ENCODE results near the gene DDX4.
"Not testable (repeated sequence)": the region's sequence is repeated elsewhere in the genome, so short reads cannot be mapped to it uniquely, and the experiment has no call there.

DDX4 gene

GRCh38 chr5:55750499-55750898 is 12.6 kb downstream of the DDX4 start:
- Mint-ChIP-seq H3K27ac (no peak overlapping the region), H3K36me3 (ENCODE audit: low read depth) (no peaks in the 10 kb centered on the region), H3K4me3 (no peak overlapping the region), H3K9me3 (no peaks in the 10 kb centered on the region), H3K27me3 (peaks cover 4% of the 10 kb centered on the region), H3K4me1 (ENCODE audit: low read depth) (no peaks in the 10 kb centered on the region)
- no peak for DNase-seq

GRCh38 chr5:55758231-55758630 is 20.4 kb downstream of the DDX4 start:
- DNase-seq, result no peak
- Mint-ChIP-seq H3K27ac (peak overlapping the region; percentile 93), H3K9me3 (no peaks in the 10 kb centered on the region), H3K4me3 (peak overlapping the region; percentile 59), H3K27me3 (peaks cover 23% of the 10 kb centered on the region), H3K4me1 (ENCODE audit: low read depth) (peaks cover 18% of the 10 kb centered on the region), H3K36me3 (ENCODE audit: low read depth) (no peaks in the 10 kb centered on the region)

- H3K36me3 Mint-ChIP-seq (ENCODE audit: low read depth), result no peaks in the 10 kb centered on the region
- H3K9me3 Mint-ChIP-seq, result no peaks in the 10 kb centered on the region
- H3K4me1 Mint-ChIP-seq (ENCODE audit: low read depth), result peaks cover 22% of the 10 kb centered on the region
- peak overlapping the region; percentile 59 for H3K4me3 Mint-ChIP-seq
- no peak for DNase-seq
- H3K27me3 Mint-ChIP-seq, result peaks cover 23% of the 10 kb centered on the region
- peak overlapping the region; percentile 93 for H3K27ac Mint-ChIP-seq
Measured at GRCh38 chr5:55758714-55759113, 20.9 kb downstream of the DDX4 start.

- H3K27ac Mint-ChIP-seq; H3K4me3 Mint-ChIP-seq; H3K9me3 Mint-ChIP-seq; DNase-seq; H3K36me3 Mint-ChIP-seq (ENCODE audit: low read depth): not testable (repeated sequence)
- H3K27me3 Mint-ChIP-seq, result peaks cover 12% of the 10 kb centered on the region
- H3K4me1 Mint-ChIP-seq (ENCODE audit: low read depth), result peaks cover 34% of the 10 kb centered on the region
Measured at GRCh38 chr5:55761721-55762120, 23.9 kb downstream of the DDX4 start.

- Mint-ChIP-seq H3K27me3 (peaks cover 12% of the 10 kb centered on the region), H3K4me3 (no peak overlapping the region), H3K9me3 (no peaks in the 10 kb centered on the region), H3K27ac (no peak overlapping the region), H3K4me1 (ENCODE audit: low read depth) (peaks cover 24% of the 10 kb centered on the region), H3K36me3 (ENCODE audit: low read depth) (no peaks in the 10 kb centered on the region)
- no peak for DNase-seq
Measured at GRCh38 chr5:55763746-55764420, 26.0 kb downstream of the DDX4 start.

- Mint-ChIP-seq H3K27me3 (no peaks in the 10 kb centered on the region), H3K4me1 (ENCODE audit: low read depth) (peaks cover 41% of the 10 kb centered on the region), H3K27ac (no peak overlapping the region), H3K4me3 (no peak overlapping the region), H3K36me3 (ENCODE audit: low read depth) (no peaks in the 10 kb centered on the region), H3K9me3 (no peaks in the 10 kb centered on the region)
- DNase-seq, result no peak
Measured at GRCh38 chr5:55768279-55768678, 30.4 kb downstream of the DDX4 start.

- Mint-ChIP-seq H3K4me3 (peak overlapping the region; percentile 41), H3K36me3 (ENCODE audit: low read depth) (no peaks in the 10 kb centered on the region), H3K27me3 (peaks cover 2% of the 10 kb centered on the region), H3K4me1 (ENCODE audit: low read depth) (peaks cover 25% of the 10 kb centered on the region), H3K27ac (peak overlapping the region; percentile 82), H3K9me3 (no peaks in the 10 kb centered on the region)
- DNase-seq, result no peak
Measured at GRCh38 chr5:55771175-55771655, 33.4 kb downstream of the DDX4 start.

GRCh38 chr5:55773057-55773456 is 35.2 kb downstream of the DDX4 start:
- no peaks in the 10 kb centered on the region for H3K9me3 Mint-ChIP-seq
- no peaks in the 10 kb centered on the region for H3K36me3 Mint-ChIP-seq (ENCODE audit: low read depth)
- no peak overlapping the region for H3K27ac Mint-ChIP-seq
- H3K27me3 Mint-ChIP-seq, result peaks cover 10% of the 10 kb centered on the region
- peaks cover 25% of the 10 kb centered on the region for H3K4me1 Mint-ChIP-seq (ENCODE audit: low read depth)
- H3K4me3 Mint-ChIP-seq, result no peak overlapping the region
- DNase-seq, result no peak

GRCh38 chr5:55777332-55777731 is 39.5 kb downstream of the DDX4 start:
- Mint-ChIP-seq H3K36me3 (ENCODE audit: low read depth) (no peaks in the 10 kb centered on the region), H3K27ac (no peak overlapping the region), H3K27me3 (peaks cover 10% of the 10 kb centered on the region), H3K4me1 (ENCODE audit: low read depth) (peaks cover 5% of the 10 kb centered on the region), H3K4me3 (no peak overlapping the region), H3K9me3 (no peaks in the 10 kb centered on the region)
- no peak for DNase-seq

GRCh38 chr5:55800924-55801323 is 63.1 kb downstream of the DDX4 start:
- H3K27me3 Mint-ChIP-seq, result no peaks in the 10 kb centered on the region
- no peak overlapping the region for H3K4me3 Mint-ChIP-seq
- H3K9me3 Mint-ChIP-seq, result no peaks in the 10 kb centered on the region
- DNase-seq, result no peak
- no peaks in the 10 kb centered on the region for H3K4me1 Mint-ChIP-seq (ENCODE audit: low read depth)
- no peaks in the 10 kb centered on the region for H3K36me3 Mint-ChIP-seq (ENCODE audit: low read depth)
- H3K27ac Mint-ChIP-seq, result no peak overlapping the region

- H3K27me3 Mint-ChIP-seq; DNase-seq; H3K9me3 Mint-ChIP-seq; H3K27ac Mint-ChIP-seq; H3K36me3 Mint-ChIP-seq (ENCODE audit: low read depth); H3K4me3 Mint-ChIP-seq; H3K4me1 Mint-ChIP-seq (ENCODE audit: low read depth): not testable (repeated sequence)
Measured at GRCh38 chr5:55808814-55809213, 71.0 kb downstream of the DDX4 start.

- not testable (repeated sequence) for H3K4me1 Mint-ChIP-seq (ENCODE audit: low read depth); H3K4me3 Mint-ChIP-seq; DNase-seq; H3K27ac Mint-ChIP-seq; H3K9me3 Mint-ChIP-seq; H3K36me3 Mint-ChIP-seq (ENCODE audit: low read depth)
- H3K27me3 Mint-ChIP-seq, result peaks cover 17% of the 10 kb centered on the region
Measured at GRCh38 chr5:55815939-55816338, 78.1 kb downstream of the DDX4 start.

- peaks cover 21% of the 10 kb centered on the region for H3K27me3 Mint-ChIP-seq
- no peak for DNase-seq
- no peak overlapping the region for H3K27ac Mint-ChIP-seq
- no peak overlapping the region for H3K4me3 Mint-ChIP-seq
- peaks cover 2% of the 10 kb centered on the region for H3K4me1 Mint-ChIP-seq (ENCODE audit: low read depth)
- no peaks in the 10 kb centered on the region for H3K36me3 Mint-ChIP-seq (ENCODE audit: low read depth)
- no peaks in the 10 kb centered on the region for H3K9me3 Mint-ChIP-seq
Measured at GRCh38 chr5:55816342-55816741, 78.5 kb downstream of the DDX4 start.

GRCh38 chr5:55817030-55817429 is 79.2 kb downstream of the DDX4 start:
- H3K27ac Mint-ChIP-seq, result no peak overlapping the region
- peaks cover 27% of the 10 kb centered on the region for H3K27me3 Mint-ChIP-seq
- DNase-seq, result no peak
- peaks cover 6% of the 10 kb centered on the region for H3K4me1 Mint-ChIP-seq (ENCODE audit: low read depth)
- H3K36me3 Mint-ChIP-seq (ENCODE audit: low read depth), result no peaks in the 10 kb centered on the region
- no peak overlapping the region for H3K4me3 Mint-ChIP-seq
- H3K9me3 Mint-ChIP-seq, result no peaks in the 10 kb centered on the region

GRCh38 chr5:55820488-55820887 is 82.6 kb downstream of the DDX4 start:
- no peak overlapping the region for H3K4me3 Mint-ChIP-seq
- H3K9me3 Mint-ChIP-seq, result no peaks in the 10 kb centered on the region
- H3K36me3 Mint-ChIP-seq (ENCODE audit: low read depth), result no peaks in the 10 kb centered on the region
- peaks cover 17% of the 10 kb centered on the region for H3K4me1 Mint-ChIP-seq (ENCODE audit: low read depth)
- H3K27ac Mint-ChIP-seq, result no peak overlapping the region
- no peak for DNase-seq
- H3K27me3 Mint-ChIP-seq, result peaks cover 60% of the 10 kb centered on the region
